SK-N-SH treated with all-trans-retinoic acid at 6 μM for 48 hours (cell line): ENCODE results near the gene CACNG1.

Source experiments
- ATAC-seq: fragments of 200-7000 bp; cut with Tn5 transposase; 3 replicates; pipeline ENCODE4 v1.9.1; 2020; ENCODE audit warnings: mild to moderate bottlenecking, moderate library complexity
- ARNTL ChIP-seq: fragments of 450-650 bp; formaldehyde crosslinking; IDR thresholded peaks from 2 replicates; pipeline ENCODE4 v1.5.0; 2020; ENCODE audit warnings: low read depth, mild to moderate bottlenecking, moderate library complexity, borderline replicate concordance
- BACH2 ChIP-seq: fragments of 250-450 bp; sonication (Bioruptor Pico); IDR thresholded peaks from 2 replicates; pipeline ENCODE4 v1.9.0; 2021; ENCODE audit warnings: mild to moderate bottlenecking, borderline replicate concordance
- CREB5 ChIP-seq: fragments of 250-450 bp; sonication (Bioruptor Pico); IDR thresholded peaks from 2 replicates; pipeline ENCODE4 v1.5.1; 2020; ENCODE audit warnings: low read depth, mild to moderate bottlenecking, moderate library complexity
- CSRNP3 ChIP-seq: fragments of 250-450 bp; sonication (Bioruptor Pico); IDR thresholded peaks from 2 replicates; pipeline ENCODE4 v1.5.1; 2021; ENCODE audit warnings: mild to moderate bottlenecking, moderate library complexity
- ISL1 ChIP-seq: fragments of 250-450 bp; sonication (Bioruptor Pico); IDR thresholded peaks from 2 replicates; pipeline ENCODE4 v2.1.2; 2022; ENCODE audit warnings: mild to moderate bottlenecking, moderate library complexity
- OSR1 ChIP-seq: fragments of 250-450 bp; sonication (Bioruptor Pico); IDR thresholded peaks from 2 replicates; pipeline ENCODE4 v1.8.0; 2022; ENCODE audit warnings: moderate library complexity, mild to moderate bottlenecking, inconsistent platforms
- PATZ1 ChIP-seq: fragments of 250-450 bp; sonication (Bioruptor Pico); IDR thresholded peaks from 2 replicates; pipeline ENCODE4 v1.8.0; 2020; ENCODE audit warnings: mild to moderate bottlenecking, moderate library complexity, borderline replicate concordance
- PPARA ChIP-seq: fragments of 250-450 bp; sonication (Bioruptor Pico); IDR thresholded peaks from 2 replicates; pipeline ENCODE4 v1.5.0; 2020; ENCODE audit warnings: mild to moderate bottlenecking, borderline replicate concordance
- TOX ChIP-seq: fragments of 250-450 bp; sonication (Bioruptor Pico); IDR thresholded peaks from 2 replicates; pipeline ENCODE4 v1.8.0; 2021; ENCODE audit warnings: mild to moderate bottlenecking, moderate library complexity, borderline replicate concordance
- TSHZ2 ChIP-seq: fragments of 250-450 bp; sonication (Bioruptor Pico); IDR thresholded peaks from 2 replicates; pipeline ENCODE4 v1.5.0; 2020; ENCODE audit warnings: mild to moderate bottlenecking, moderate library complexity
- ZC3H10 ChIP-seq: fragments of 250-450 bp; sonication (Bioruptor Pico); IDR thresholded peaks from 2 replicates; pipeline ENCODE4 v1.5.1; 2021; ENCODE audit warnings: mild to moderate bottlenecking, moderate library complexity
- ZFP3 ChIP-seq: fragments of 250-450 bp; sonication (Bioruptor Pico); IDR thresholded peaks from 2 replicates; pipeline ENCODE4 v1.5.0; 2020; ENCODE audit warnings: mild to moderate bottlenecking, moderate library complexity
- ZFP30 ChIP-seq: fragments of 450-650 bp; formaldehyde crosslinking; IDR thresholded peaks from 2 replicates; pipeline ENCODE4 v1.5.0; 2022; ENCODE audit warnings: mild to moderate bottlenecking, moderate library complexity
- ZNF565 ChIP-seq: fragments of 450-650 bp; formaldehyde crosslinking; conservative IDR thresholded peaks from 2 replicates; pipeline ENCODE4 v1.5.0; 2020; ENCODE audit warnings: low read depth, mild to moderate bottlenecking, moderate library complexity
- ZNF70 ChIP-seq: fragments of 450-650 bp; formaldehyde crosslinking; IDR thresholded peaks from 2 replicates; pipeline ENCODE4 v1.5.0; 2020; ENCODE audit warnings: mild to moderate bottlenecking, moderate library complexity
- ZNF8 ChIP-seq: fragments of 450-650 bp; formaldehyde crosslinking; IDR thresholded peaks from 2 replicates; pipeline ENCODE4 v1.5.0; 2020; ENCODE audit warnings: mild to moderate bottlenecking, moderate library complexity

CACNG1 gene

GRCh38 chr17:67032985-67033384, 11.4 kb upstream of the CACNG1 start (continued):
- TF ChIP-seq OSR1 (CRISPR knock-in tag): no peak

GRCh38 chr17:67033613-67034012, 10.7 kb upstream of the CACNG1 start:
- no peak for ATAC-seq

GRCh38 chr17:67035131-67036083, 8.9 kb upstream of the CACNG1 start:
- no peak for ATAC-seq
- TF ChIP-seq PATZ1 (CRISPR knock-in tag) (no peak), TOX (no peak), BACH2 (CRISPR knock-in tag) (no peak), TSHZ2 (CRISPR knock-in tag) (no peak), CSRNP3 (no peak), ISL1 (CRISPR knock-in tag) (no peak), CREB5 (CRISPR knock-in tag) (no peak), ZNF8 (CRISPR knock-in tag) (no peak), ARNTL (CRISPR knock-in tag) (no peak)

More at GRCh38 chr17:67033613-67034012, 10.7 kb upstream of the CACNG1 start:
- TF ChIP-seq CREB5 (CRISPR knock-in tag) (no peak), ZFP3 (CRISPR knock-in tag) (no peak), TSHZ2 (CRISPR knock-in tag) (no peak), ZNF565 (CRISPR knock-in tag) (no peak), BACH2 (CRISPR knock-in tag) (no peak), PPARA (CRISPR knock-in tag) (no peak), CSRNP3 (no peak), ZNF70 (CRISPR knock-in tag) (no peak), OSR1 (CRISPR knock-in tag) (no peak), ARNTL (CRISPR knock-in tag) (no peak), ZFP30 (CRISPR knock-in tag) (no peak), ZC3H10 (CRISPR knock-in tag) (no peak), TOX (no peak), ISL1 (CRISPR knock-in tag) (no peak)
- TF ChIP-seq, all 23 proteins: peak for 0
